HG03060 (cell line): Measurements from ENCODE around the gene RASL10A.

ENCODE experiments used
- ATAC-seq: cut with Tn5 transposase; IDR thresholded peaks from one replicate; pipeline ENCODE4 v1.9.1; 2021; ENCODE audit warnings: low read depth, moderate number of reproducible peaks; ENCODE audit not compliant: unreplicated experiment

Gene RASL10A

DNA sequence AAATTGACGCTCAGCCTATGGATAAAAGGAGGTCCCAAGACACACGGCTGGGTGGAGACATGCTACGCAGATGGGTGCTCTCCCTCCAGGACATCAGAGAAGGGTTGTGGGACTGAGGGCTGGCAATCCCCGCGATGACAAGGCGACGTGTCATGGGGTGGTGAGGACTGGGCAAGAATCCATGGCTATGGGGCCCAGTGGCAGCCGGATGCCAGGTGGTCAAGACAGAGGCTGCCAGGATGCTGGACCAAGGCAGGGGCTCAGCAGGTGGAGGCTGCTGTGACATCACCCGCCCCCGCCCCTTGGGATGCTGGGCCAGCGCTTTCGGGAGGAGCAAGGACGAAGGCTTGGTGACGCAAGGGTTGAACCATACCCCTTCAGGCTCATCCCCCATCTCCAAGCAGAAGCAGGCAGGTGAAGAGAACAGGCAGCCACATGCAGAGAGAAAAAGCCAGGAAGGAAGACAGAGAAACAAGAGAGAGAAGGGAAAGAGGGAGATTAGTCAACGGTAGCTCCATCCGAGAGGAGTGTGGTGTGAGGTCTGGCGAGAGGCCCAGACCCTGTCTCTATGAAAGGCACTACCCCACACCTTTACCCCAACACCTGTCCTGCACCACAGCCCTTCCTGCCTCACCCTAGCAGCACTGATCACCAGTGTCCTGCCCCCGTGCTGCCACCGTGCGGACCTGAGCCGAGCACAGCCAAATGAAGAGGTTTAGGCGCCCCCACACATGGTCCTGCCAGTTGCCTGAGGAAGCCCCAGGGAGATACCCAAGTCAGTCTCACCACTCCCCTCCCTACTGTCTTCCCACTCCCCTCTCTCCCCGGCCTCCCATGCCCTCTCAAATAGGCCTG is 24.1 kb upstream of the RASL10A start:
- ATAC-seq, result no peak

DNA sequence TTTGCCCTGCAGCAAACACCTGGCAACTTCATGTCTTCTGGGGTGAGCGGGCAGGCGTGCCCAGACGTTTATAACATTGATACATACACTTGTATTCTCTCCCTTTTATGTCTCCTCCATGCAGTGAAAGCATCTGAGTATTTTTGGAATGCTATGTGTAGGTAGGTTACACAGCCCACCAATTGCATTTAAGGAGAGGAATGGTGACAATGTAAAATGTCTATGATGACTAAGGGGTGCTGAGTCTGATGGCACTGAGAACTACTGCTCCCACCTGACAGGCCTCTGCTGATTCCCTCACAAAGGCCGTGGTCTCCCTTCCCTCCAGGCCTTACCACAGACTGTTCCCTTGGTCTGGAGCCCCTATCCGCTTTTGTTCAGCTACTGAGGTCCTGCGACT is 22.9 kb upstream of the RASL10A start:
- ATAC-seq, result no peak

GRCh38 chr22:29337631-29338284 is 22.3 kb upstream of the RASL10A start:
- ATAC-seq, result no peak

DNA sequence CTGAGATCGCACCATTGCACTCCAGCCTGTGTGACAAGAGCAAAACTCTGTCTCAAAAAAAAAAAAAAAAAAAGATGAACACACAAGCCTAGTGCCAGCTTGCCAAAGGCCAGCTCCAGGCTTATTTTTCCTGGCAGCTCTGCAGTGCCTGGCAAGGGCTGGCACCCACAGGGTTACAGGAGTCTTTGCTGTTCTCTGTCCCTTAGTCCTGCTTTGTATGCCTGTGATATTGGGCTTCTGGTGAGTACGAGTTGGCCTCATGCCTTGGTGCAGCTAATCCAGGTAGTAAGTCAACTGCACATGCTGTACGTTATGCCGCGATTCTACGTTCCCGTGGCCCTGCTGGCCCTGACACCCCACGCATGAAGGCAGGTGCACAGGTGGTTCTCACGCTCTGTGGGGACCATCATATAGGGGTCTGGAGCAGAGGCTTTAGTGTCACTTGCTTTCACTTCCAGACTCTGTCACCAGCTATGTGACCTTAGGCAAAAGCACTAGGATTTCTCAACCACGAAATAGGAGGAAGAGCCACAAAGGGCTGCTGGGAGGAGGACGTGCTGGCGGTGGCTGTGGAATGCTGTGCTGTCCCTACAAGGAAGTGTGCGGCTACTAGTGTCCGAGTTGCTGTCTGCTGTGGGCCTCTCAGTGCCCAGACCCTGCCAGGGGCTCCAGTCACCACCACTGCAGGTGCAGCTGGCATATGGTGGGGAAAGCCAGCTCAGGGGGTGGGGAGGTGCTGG is 21.4 kb upstream of the RASL10A start:
- ATAC-seq, result no peak

GRCh38 chr22:29335656-29336055 is 20.2 kb upstream of the RASL10A start:
- ATAC-seq, result no peak

GRCh38 chr22:29334696-29335344 is 19.3 kb upstream of the RASL10A start:
- ATAC-seq, result no peak

DNA sequence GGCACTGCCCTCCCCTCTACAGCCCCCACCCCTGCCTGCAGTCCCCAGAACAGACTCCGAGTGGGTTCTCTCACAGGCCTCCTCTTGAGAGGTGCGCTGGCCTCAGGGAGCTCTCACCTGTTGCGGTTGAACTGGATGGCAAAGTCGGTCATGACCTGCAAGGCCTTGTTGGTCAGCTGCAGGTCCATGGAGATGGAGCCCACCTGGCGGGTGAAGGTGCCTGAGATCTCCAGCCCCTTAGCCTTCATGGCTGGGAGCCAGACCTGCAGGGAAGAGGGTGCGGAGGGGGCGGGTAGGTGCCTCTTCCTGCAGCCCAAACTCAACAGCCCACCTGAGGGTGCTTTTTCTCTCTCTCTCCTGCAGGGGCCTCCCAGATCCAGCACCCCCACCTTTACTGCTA is 18.7 kb upstream of the RASL10A start:
- ATAC-seq, result no peak

DNA sequence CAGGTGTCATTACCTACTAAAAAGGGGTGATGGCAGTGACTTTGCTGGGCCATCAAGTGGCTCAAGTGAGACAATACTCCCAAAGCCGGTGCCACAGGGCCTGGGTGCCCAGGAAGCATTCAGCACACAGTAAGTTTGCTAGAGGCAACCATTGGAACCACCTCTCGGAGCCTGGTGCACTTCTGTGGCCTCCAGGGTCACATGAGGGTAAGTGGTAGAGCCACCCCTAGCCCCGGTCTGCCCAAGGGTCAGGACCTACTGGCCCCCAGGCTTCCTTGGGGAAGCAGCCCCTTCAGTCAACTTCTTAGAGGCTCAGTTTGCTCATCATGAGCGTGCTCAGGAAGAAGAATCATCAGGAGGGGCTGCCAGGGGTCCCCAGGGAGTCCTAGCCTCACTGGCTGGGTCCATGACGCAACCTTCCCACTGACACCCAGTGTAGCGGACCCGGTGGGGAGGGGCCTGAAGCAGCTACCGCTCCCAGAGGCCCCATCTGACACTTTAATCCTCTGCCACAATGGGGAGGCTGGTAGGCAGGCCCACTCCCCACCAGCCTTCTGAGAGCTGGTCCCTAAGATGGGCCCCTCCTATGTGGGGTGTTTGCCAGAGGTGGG is 17.5 kb upstream of the RASL10A start:
- no peak for ATAC-seq

- ATAC-seq, result no peak
These were observed 16.3 kb upstream of the RASL10A start for GRCh38 chr22:29331658-29332300.

- no peak for ATAC-seq
These were observed 15.7 kb upstream of the RASL10A start for GRCh38 chr22:29331213-29331612.

DNA sequence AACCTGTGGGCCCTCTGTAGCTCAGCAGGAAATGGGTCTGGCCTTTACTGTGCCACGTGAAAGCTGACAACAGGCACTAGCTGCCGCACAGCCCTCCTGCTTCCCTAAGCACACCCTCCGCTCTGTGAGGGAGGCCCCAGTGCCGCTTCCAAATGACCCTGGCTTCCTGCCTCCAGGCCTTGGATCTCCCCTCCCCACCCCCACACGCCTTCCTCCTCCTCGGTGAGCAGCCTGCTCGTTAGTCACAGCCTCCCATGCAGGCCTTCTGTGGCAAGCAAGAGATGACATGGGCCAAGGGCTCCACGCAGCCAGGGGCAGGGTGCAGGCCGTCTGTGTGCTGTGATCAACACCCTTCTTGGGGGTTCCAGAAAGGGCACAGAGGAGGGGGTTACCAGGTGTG is 15.3 kb upstream of the RASL10A start:
- no peak for ATAC-seq

GRCh38 chr22:29330291-29330690 is 14.8 kb upstream of the RASL10A start:
- ATAC-seq, result no peak

GRCh38 chr22:29329581-29329980 is 14.1 kb upstream of the RASL10A start:
- no peak for ATAC-seq

- ATAC-seq, result no peak
These were observed 13.3 kb upstream of the RASL10A start for GRCh38 chr22:29328566-29329500.

- no peak for ATAC-seq
These were observed 12.6 kb upstream of the RASL10A start for GRCh38 chr22:29328055-29328454.

DNA sequence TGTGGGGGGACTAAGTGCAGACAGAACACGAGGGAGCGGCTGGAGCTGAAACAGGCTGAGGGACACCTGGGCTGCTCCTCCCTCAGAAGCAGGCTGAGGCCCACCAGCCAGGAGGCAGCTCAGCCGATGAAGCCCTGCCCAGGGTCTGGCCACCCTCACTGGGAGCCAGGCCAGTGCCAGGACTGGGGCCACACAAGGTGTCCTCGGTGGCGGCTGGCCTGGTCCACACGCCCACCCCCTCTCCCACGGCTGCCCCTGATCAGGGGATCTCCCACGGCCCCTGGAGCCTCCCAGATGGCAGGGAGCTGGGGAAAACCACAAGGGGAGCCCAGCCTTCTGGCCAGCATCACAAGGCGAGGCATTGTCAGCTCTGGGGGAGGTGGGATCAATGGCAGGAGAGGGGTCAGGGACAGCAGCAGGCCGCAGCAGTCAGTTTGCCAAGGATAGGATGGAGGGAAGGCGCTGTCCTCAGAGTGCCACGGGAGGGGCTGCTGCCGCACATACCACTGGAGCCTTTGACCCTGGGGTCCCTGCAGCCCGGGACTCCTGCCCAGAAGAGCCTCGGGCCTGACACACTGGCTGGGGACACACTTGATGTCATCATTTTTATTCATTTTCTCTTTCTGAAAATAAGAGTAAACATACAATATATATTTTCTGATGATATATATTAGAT is 11.7 kb upstream of the RASL10A start:
- no peak for ATAC-seq

DNA sequence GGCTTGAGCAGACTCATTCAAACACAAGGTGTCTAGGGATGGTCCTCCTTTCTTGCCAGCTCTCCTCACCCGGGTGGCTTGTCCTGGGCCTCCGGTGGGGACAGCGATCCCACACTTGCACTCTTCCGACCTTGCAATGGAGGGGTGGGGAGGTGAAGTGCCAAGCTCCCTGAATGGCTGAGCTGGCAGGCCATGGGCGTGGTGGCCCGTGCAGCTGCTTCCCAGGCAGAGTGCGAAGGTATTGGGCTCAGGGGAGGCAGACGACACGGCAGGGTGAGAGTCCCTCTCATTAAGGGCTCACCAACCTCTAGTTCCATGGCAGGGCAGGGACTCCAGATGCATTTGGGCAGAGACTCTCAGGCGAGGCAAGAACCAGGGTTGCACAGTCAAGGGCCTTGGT is 11.0 kb upstream of the RASL10A start:
- ATAC-seq, result no peak

DNA sequence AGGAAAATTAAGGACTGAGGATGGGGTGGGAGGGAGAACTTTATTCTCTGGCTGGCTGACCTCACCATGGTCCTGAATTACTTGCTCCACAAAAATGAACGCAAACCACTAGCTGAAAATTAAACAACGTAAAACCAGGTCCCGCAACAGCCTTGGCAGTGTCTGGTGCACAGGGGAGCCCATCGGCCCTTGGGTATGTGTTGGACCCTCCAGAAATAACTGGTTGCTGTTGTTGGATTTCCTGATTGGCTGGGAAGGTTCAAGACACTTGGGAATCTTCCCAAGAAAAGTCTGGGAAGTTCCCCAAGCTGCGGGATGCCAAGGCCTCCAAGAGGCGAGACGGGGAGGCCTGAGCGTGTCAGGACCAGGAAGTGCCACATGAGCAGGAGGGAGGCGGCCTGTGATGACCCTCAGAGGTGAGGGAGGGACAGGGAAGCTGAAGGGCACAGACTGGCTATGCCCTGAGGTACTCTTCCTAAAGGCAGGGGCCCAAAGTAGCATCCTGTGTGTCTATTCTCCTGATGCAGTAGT is 10.4 kb upstream of the RASL10A start:
- no peak for ATAC-seq
